Measurements from ENCODE around the gene ARL3. TPM values are rescaled to one million over a fixed set of nuclear protein-coding genes. Genes with fewer than 3 reads are reported as not detected.

The ARL3 gene
- total RNA-seq = 10 to 100 TPM; 10.9 to 17.8 (median 13.6) TPM
- 10 to 100 TPM in 1 of 2 donors, 1 to 10 TPM in 1; 5.0 to 15.8 TPM for polyA plus RNA-seq
- long read RNA-seq, donor 1, transcript ARL3-201 (6 exons, 3,844 nt) = major isoform, 34 of 35 reads
- long read RNA-seq, donor 1, partial matches to known transcripts = 0 of 35 reads
- long read RNA-seq, donor 1, other reads (novel, unspliced or antisense) = 1 of 35 reads
- long read RNA-seq, donor 2, transcript ARL3-201 (6 exons, 3,844 nt) = major isoform, 41 of 46 reads
- long read RNA-seq, donor 2, partial matches to known transcripts = 2 of 46 reads
- long read RNA-seq, donor 2, other reads (novel, unspliced or antisense) = 3 of 46 reads
- long read RNA-seq, donor 3, transcript ARL3-201 (6 exons, 3,844 nt) = major isoform, 10 of 10 reads
- long read RNA-seq, donor 3, partial matches to known transcripts = 0 of 10 reads
- long read RNA-seq, donor 3, other reads (novel, unspliced or antisense) = 0 of 10 reads

- Histone ChIP-seq H3K4me1 (peaks cover 11 to 55% (median 33%) of the 10 kb centered on the region in 9 donors), H3K36me3 (no peaks in the 10 kb centered on the region), H3K27me3 (no peaks in the 10 kb centered on the region), H3K4me3 (peak within 1 kb of the TSS; percentile 66 to 99 (median 92)), H3K9me3 (no peaks in the 10 kb centered on the region), H3K27ac (peak within 1 kb of the TSS; percentile 13 to 89 (median 83))
- TF ChIP-seq CTCF (IDR thresholded peaks at IDR 0.05) = peak in 7 of 9 donors; percentile 2 to 49 (median 45)
- intact Hi-C loops (cut with DNase I) = loop anchor here in 6 of 10 donors (2.0 to 10.0 kb wide), 7 partner anchors 37 to 531 kb away; partner anchors contain the start of genes ACTR1A (in 2 of the 6), SUFU (in 2 of the 6), RPEL1 (in 1 of the 6) and TRIM8 (in 1 of the 6)
- DNase-seq = peak; percentile 96 to 98
- WGBS, 2 donors = 0 to 1% methylated on average over 62 of the region's 62 CpGs
- peak; percentile 98 to 99 (median 99) for ATAC-seq
Measured at GRCh38 chr10:102713814-102714620, at the start of gene ARL3. TSS of gene ARL3 (minus strand) at chr10:102714397. CDS start at chr10:102714275, 122 bp downstream.

- Histone ChIP-seq H3K27me3 (no peaks in the 10 kb centered on the region), H3K9me3 (peaks cover 0 to 5% (median 0%) of the 10 kb centered on the region in 11 donors), H3K27ac (peak overlapping the region; percentile 9 to 81 (median 63)), H3K4me1 (peaks cover 0 to 87% (median 54%) of the 10 kb centered on the region in 9 donors), H3K4me3 (no peak overlapping the region), H3K36me3 (peaks cover 0 to 24% (median 0%) of the 10 kb centered on the region in 9 donors)
- DNase-seq = peak in 1 of 2 donors; percentile 37
- intact Hi-C loops (cut with DNase I) = no loop called here
- TF ChIP-seq CTCF (IDR thresholded peaks at IDR 0.05) = no peak
- peak; percentile 44 to 67 (median 56) for ATAC-seq
- WGBS, 2 donors = 70 to 81% methylated on average over 7 of the region's 7 CpGs
Measured at GRCh38 chr10:102763037-102763607, 48.9 kb upstream of the ARL3 start.

GRCh38 chr10:102762401-102763015 lies 48.3 kb upstream of the ARL3 start:
- Histone ChIP-seq H3K36me3 (peaks cover 0 to 24% (median 0%) of the 10 kb centered on the region in 9 donors), H3K9me3 (peaks cover 0 to 5% (median 0%) of the 10 kb centered on the region in 11 donors), H3K4me1 (peaks cover 0 to 85% (median 49%) of the 10 kb centered on the region in 9 donors), H3K27ac (peak overlapping the region in 8 of 10 donors; percentile 46 to 81 (median 64)), H3K4me3 (no peak overlapping the region), H3K27me3 (no peaks in the 10 kb centered on the region)
- ATAC-seq (peak in 2 of 8 donors; percentile 11 to 28), DNase-seq (no peak)
- no peak for TF ChIP-seq CTCF (IDR thresholded peaks at IDR 0.05)
- 71 to 73% methylated on average over 7 of the region's 7 CpGs for WGBS, 2 donors
- intact Hi-C loops (cut with DNase I) = no loop called here

All from heart right ventricle (tissue), 16 donors.